ES-I3 (cell line): ENCODE measurements around the gene ST6GALNAC5.
"Not testable (repeated sequence)": the region's sequence is repeated elsewhere in the genome, so short reads cannot be mapped to it uniquely, and the experiment has no call there.

Experiments
- H3K36me3 ChIP-seq: 2 replicates; pipeline ENCODE4 v1.6.1; 2013; ENCODE audit warnings: mild to moderate bottlenecking, low read length, control low read depth, moderate library complexity; ENCODE audit not compliant: insufficient read depth
- H3K4me1 ChIP-seq: 2 replicates; pipeline ENCODE4 v1.6.1; 2013; ENCODE audit warnings: mild to moderate bottlenecking, control low read depth, low read length; ENCODE audit not compliant: insufficient read depth
- H3K9ac ChIP-seq: 2 replicates; pipeline ENCODE4 v1.6.1; 2013; ENCODE audit warnings: low read depth, mild to moderate bottlenecking, low read length, moderate library complexity
- H3K9me3 ChIP-seq: 2 replicates; pipeline ENCODE4 v1.6.1; 2013; ENCODE audit warnings: mild to moderate bottlenecking, low read length, moderate library complexity; ENCODE audit not compliant: control insufficient read depth, insufficient read depth

The ST6GALNAC5 gene

DNA sequence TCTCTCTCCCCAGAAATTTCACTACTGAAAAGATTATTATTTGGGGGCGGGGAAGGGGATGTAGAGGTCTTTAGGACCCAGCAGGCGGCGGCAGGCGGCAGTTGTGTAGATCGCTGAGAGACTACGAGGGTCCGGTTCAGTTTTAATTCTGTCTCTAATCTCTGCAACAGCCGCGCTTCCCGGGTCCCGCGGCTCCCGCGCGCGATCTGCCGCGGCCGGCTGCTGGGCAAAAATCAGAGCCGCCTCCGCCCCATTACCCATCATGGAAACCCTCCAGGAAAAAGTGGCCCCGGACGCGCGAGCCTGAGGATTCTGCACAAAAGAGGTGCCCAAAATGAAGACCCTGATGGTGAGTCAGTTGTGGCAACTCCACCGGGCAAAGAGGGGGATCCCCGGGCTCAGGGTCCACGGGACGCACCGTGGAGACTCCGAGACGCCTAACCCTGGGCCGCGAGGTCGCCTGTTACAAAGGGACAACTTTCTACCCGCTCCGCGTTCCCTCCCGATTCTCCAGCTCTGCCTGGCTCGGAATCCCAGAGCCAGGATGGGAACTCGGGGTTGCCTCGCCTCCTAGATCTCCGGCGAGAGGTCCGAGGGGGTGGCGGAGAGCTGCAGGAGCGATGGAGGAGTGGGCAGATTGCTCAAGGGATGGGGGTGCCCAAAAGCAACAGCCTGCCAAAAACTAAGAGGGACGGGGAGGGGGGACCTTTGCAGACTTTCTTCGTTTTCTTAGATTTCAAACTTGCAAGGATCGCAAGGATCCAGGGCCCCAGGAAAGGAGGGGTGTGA, at the start of gene ST6GALNAC5:
TSS of gene ST6GALNAC5 (plus strand) at position 139 of the 789 bp plus-strand sequence.
- Histone ChIP-seq H3K9me3 (no peaks in the 10 kb centered on the region), H3K4me1 (0 out of 2 replicates have a peak, but pooled peaks cover 6% of the 10 kb centered on the region), H3K36me3 (no peaks in the 10 kb centered on the region), H3K9ac (peak within 1 kb of the TSS; percentile 84)

DNA sequence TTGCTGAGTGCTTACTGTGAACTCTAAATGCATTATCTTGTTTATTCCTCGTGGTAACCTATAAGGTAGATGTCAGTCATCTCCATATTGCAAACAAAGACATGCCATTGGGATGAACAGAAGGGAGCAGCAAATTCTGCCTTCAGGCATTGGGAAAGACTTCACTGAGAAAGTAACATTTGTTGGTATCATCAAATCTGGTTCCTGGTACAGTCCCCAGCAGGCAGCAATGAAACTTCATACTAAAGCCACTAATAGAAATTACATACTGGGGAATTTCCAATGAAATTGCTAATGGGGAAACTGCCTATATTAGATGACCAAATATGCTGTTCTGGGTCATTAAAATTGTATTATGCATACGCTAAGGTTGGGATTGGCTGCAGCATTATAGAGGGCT, 47.3 kb upstream of the ST6GALNAC5 start:
- Histone ChIP-seq H3K9me3 (no peaks in the 10 kb centered on the region), H3K36me3 (no peaks in the 10 kb centered on the region), H3K9ac (no peak overlapping the region), H3K4me1 (no peaks in the 10 kb centered on the region)

DNA sequence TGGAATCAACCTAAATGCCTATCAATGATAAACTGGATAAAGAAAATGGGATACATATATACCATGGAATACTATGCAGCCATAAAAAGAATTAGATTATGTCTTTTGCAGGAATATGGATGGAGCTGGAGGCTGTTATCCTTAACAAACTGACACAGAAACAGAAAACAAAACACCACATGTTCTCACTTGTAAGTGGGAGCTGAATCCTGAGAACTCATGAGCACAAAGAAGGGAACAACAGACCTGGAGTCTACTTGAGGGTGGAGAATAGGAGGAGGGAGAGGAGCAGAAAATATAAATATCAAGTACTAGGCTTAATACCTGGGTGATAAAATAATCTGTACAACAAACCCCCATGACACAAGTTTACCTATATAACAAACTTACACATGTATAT, 44.3 kb upstream of the ST6GALNAC5 start:
- not testable (repeated sequence) for H3K9ac ChIP-seq, H3K4me1 ChIP-seq, H3K36me3 ChIP-seq, H3K9me3 ChIP-seq

DNA sequence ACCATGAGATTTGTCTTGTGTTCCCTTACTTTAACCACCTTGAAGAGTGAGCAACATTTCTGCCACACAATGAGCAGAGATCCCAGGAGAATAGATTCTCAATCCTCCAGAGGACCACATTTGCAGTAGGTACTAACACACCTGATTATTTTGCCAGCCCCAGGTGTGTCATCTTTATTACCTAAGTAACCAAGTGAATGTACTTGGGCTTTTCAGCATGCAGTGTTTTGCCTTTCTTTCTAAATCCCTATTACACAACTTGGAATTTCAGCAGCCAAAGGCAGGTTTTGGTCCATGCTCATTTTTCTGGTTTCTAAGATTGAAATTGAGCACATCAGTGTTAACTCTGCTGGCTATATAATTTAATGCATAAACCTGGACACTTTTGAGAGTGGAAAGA, 43.2 kb upstream of the ST6GALNAC5 start:
- Histone ChIP-seq H3K36me3 (no peaks in the 10 kb centered on the region), H3K4me1 (no peaks in the 10 kb centered on the region), H3K9me3 (no peaks in the 10 kb centered on the region), H3K9ac (no peak overlapping the region)

DNA sequence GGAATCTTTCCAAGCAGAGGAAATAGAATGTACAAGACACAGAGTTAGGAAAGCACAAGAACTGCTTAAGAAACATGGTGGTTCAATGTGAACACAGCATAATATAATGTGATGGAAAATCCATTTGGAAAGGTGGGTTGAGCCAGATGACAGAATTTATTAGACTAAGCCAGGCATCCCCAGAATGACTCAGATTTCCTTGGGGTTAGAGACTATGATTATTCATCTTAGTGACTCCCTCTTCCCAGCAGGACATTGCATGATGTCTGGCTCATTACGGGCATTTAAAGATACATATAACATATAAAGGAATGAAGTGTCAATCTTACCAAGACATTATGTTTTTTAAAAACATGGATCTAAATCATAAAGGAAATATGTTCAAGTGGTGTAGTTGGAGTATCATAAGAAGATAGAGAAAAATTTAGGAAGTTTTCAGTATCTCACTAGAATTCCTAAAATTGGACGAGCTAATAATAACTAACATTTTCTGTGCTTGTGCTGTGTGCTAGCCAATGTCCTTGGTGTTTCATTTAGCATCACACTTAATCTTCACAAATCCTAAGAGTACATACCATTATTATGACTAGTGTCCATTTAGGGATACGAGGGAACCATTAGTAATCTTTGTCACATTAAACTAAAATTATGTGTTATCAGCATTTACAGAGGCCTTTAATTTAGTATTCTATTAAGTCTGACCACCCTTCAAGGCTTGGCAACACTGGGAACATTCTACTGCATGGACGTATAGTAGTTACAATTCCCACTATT, 41.0 kb upstream of the ST6GALNAC5 start:
- H3K36me3 ChIP-seq = no peaks in the 10 kb centered on the region
- H3K9ac ChIP-seq = no peak overlapping the region
- H3K4me1 ChIP-seq = no peaks in the 10 kb centered on the region
- H3K9me3 ChIP-seq = no peaks in the 10 kb centered on the region

DNA sequence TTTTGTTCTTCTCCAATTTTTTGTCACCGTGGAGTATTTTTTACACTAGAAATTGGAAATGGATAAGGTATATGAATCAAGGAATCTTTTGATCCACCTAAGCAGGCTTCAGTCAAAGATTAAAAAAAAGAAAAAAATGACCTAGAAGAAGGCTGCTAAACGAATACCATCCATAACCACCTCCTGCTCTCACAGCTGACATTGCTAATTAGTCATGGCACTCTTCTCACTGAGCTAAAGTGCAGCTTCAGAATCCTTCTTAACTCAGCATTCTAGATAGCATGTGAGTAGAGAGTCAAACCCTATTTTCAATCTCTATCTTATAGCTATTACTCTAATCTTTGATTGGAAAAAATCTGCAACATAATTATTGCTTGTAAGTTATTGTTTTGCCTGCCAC, 40.2 kb upstream of the ST6GALNAC5 start:
- H3K4me1 ChIP-seq = no peaks in the 10 kb centered on the region
- no peak overlapping the region for H3K9ac ChIP-seq
- no peaks in the 10 kb centered on the region for H3K36me3 ChIP-seq

DNA sequence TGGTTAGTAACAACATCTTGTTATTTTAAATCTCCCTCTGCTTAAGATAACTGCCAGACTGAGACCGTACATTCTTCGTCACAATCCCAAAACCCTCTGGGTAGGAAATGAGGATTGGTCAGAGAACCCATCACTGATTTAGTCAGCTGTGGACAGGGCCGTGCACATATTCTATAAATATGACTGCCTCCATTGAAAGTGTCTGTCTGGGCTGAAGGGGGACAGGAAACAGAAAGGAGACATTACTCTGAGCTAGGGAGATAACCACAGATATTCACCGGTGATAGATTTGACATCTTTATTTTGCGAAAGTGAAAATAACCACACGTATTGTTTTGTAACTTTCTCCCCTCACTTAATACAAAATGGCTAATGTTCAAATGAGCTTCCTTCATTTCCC, 36.9 kb upstream of the ST6GALNAC5 start:
- Histone ChIP-seq H3K36me3 (no peaks in the 10 kb centered on the region), H3K4me1 (no peaks in the 10 kb centered on the region), H3K9ac (no peak overlapping the region), H3K9me3 (no peaks in the 10 kb centered on the region)

More for the DNA sequence above, 40.2 kb upstream of the ST6GALNAC5 start:
- no peaks in the 10 kb centered on the region for H3K9me3 ChIP-seq

DNA sequence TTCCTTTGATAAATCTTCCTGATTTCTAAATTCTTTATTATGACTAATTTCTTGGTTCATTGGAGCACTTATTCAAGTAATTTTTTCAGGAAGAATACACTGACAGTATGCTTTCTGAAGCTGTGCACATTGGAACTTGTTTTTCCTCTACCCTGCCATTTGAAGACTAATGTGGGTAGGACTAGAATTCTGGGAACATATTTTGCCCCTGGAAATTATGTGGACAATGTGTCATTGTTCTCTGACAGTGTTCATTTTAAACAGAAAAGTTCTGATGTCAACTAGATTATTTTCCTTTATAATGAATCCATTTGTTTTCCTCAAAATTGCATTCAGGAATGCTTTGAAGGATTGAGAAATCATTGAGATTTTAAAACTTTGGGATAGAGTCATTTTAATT, 34.8 kb upstream of the ST6GALNAC5 start:
- Histone ChIP-seq H3K9ac (no peak overlapping the region), H3K4me1 (no peaks in the 10 kb centered on the region), H3K9me3 (no peaks in the 10 kb centered on the region), H3K36me3 (no peaks in the 10 kb centered on the region)

DNA sequence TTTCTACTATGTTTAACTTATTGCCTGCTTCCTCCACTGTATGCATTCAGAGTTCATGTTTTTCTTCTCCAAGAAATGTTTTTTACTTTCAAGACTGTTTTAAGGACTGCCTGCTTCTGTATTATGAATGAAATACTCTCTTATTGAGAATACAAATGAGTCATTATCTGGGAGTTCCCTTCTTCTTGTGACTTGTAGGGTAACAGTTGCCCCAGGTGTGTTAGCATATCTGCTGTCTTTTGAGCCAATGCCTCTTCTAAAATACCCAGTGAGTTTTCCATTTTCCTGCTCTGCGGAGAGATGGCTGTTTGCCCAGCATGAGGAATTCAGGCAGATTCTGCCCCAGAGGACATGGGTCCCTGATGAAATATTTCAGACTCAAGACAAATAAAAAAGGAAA, 34.1 kb upstream of the ST6GALNAC5 start:
- Histone ChIP-seq H3K9ac (no peak overlapping the region), H3K4me1 (no peaks in the 10 kb centered on the region), H3K9me3 (no peaks in the 10 kb centered on the region), H3K36me3 (no peaks in the 10 kb centered on the region)

DNA sequence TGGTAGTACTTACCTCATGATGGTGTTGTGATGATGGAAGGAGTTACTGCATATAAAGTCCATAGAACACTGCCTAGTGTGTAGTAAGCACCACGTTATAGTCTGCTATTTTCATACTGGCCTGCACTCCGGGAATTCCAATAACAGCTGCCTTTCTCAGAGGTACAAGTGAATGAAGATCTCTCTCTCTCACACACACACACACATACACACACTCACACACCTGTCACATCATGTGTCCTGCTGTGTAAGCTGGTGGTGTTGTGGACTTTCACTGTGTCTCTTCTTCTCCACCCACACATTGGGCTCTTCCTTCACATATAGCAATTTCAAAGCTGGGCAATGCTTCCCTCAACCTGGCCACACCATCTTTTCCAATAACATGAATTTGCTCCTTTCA, 33.4 kb upstream of the ST6GALNAC5 start:
- H3K36me3 ChIP-seq = no peaks in the 10 kb centered on the region
- H3K4me1 ChIP-seq = no peaks in the 10 kb centered on the region
- H3K9me3 ChIP-seq = no peaks in the 10 kb centered on the region
- H3K9ac ChIP-seq = no peak overlapping the region

DNA sequence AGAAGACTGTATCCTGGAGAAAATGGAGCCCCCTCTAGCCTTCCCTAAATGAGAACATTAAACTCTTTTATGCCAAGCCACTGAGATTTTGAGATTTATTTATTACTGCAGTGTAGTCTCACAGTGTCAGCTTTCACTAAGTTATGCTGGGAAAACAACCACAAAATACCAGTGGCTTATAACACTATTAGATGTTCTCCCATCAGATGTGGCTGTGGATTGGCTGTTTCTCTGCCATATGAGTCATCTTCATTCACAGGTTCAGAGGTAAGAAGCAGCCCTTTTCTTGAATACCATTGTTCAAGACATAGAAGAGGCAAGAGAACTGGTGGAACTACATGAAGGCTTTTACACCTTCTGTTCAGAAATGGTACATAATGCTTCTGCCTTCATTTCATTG, 32.1 kb upstream of the ST6GALNAC5 start:
- no peaks in the 10 kb centered on the region for H3K36me3 ChIP-seq
- H3K9ac ChIP-seq = no peak overlapping the region
- no peaks in the 10 kb centered on the region for H3K9me3 ChIP-seq
- H3K4me1 ChIP-seq = no peaks in the 10 kb centered on the region

DNA sequence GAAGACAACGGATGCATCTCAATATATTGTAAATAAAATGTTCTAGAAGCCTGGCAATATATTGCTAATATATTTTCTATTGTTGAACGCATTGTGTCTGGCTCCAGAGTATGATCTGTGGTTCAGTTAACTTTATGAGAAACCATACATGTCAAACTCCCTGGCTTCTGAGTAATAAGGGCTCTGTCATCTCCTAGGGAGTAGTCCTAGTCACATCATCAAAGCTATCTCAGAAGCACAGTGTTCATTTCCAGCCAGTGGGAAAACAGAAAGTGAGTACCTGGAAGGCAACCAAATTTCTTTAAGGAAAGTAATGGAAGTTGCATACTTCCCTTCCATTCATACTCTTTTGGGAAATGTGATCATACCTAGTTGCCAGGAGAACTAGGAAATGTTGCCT, 27.0 kb upstream of the ST6GALNAC5 start:
- Histone ChIP-seq H3K4me1 (peaks cover 10% of the 10 kb centered on the region; the same call in 1 of the 2 replicates), H3K36me3 (no peaks in the 10 kb centered on the region), H3K9me3 (no peaks in the 10 kb centered on the region), H3K9ac (no peak overlapping the region)

DNA sequence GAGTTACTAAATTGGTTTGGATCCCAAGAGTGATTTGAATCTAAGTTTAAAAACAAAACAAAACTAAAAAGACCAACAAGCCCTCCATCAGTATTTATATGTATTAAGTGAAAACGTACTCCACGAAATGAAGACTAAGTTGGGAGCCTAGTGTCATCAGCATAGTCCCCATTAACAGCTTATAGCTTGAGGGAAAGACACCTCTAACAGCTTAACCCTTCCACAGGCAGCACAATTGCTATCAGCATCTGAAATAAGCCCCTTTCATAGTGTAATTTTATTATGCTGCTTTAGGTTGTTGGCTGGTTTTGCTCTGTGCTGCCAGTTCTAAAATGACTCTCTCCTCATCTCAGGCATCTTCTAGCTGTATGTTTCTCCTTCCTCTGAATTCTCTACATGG, 25.8 kb upstream of the ST6GALNAC5 start:
- no peak overlapping the region for H3K9ac ChIP-seq
- no peaks in the 10 kb centered on the region for H3K36me3 ChIP-seq
- H3K9me3 ChIP-seq = no peaks in the 10 kb centered on the region
- peaks cover 10% of the 10 kb centered on the region; the same call in 1 of the 2 replicates for H3K4me1 ChIP-seq

DNA sequence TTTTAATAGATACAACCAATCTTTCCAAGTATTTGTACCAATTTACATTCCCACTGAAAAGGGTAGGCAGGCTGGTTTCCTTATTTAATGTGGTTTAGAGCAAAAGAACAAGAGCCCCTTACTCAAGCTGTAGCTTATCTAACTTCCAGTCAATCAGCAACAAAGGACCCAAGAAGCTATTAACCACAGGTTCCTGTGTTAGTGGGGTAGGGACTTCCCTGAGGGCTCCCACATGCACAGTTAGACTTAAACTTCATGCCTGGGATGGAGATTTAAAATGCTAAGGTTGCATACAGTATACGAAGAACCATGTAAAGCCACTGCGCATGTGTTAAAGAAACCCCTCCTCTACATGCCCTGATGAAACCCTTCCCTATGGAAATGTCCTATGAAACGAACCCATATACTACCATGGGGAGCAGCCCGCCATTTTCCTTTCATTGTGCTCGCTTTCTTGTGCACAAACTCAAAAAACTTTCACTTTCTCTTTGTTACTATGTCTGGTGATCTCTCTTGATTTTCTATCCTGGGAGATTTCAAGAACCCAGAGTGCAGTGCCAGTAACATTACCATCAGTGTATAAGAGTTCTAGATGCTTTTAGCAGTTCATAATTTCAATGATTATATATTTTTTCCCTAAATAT, 23.3 kb upstream of the ST6GALNAC5 start:
- peaks cover 10% of the 10 kb centered on the region; the same call in 1 of the 2 replicates for H3K4me1 ChIP-seq
- H3K9me3 ChIP-seq = no peaks in the 10 kb centered on the region
- H3K9ac ChIP-seq = no peak overlapping the region
- H3K36me3 ChIP-seq = no peaks in the 10 kb centered on the region
